GM19467 (cell line): ENCODE results near the gene SNORC.

Experiments used
- ATAC-seq: cut with Tn5 transposase; IDR thresholded peaks from one replicate; pipeline ENCODE4 v1.9.1; 2021; ENCODE audit warnings: mild to moderate bottlenecking, moderate library complexity; ENCODE audit not compliant: unreplicated experiment

The SNORC gene

DNA sequence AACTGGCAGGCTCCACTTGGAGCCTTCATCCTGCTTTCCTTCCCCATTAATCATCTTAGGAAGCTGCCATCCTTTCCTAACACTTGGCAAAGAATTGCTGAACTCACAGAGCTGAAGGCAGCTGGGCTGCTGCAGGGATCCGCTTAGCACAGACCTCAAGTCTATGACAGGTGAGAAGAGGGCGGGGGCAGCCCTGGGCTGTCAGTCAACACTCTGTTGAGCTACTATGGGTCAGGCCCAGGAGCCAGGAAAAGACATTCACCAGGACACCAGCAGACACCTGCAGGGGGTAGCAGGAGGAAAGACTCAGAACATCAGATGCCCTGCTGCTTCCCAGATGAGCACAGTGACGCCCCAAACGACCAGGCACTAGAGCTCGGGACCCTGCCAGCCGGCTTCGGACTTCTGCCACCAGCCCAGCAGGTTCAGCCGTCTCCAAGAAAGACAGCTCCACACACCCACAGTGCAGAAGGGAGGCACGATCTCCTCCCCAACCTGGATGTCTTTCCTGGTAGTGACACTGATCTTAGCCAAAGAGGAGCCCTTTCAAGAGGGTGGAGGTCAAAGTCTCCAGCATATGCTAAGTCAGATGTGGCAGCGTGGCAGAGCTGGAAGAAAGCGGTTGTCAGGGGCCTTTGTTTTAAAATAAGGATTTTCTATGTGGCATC, 55.2 kb downstream of the SNORC start:
- ATAC-seq = no peak

GRCh38 chr2:232925821-232926156, 55.7 kb downstream of the SNORC start:
- ATAC-seq = no peak

DNA sequence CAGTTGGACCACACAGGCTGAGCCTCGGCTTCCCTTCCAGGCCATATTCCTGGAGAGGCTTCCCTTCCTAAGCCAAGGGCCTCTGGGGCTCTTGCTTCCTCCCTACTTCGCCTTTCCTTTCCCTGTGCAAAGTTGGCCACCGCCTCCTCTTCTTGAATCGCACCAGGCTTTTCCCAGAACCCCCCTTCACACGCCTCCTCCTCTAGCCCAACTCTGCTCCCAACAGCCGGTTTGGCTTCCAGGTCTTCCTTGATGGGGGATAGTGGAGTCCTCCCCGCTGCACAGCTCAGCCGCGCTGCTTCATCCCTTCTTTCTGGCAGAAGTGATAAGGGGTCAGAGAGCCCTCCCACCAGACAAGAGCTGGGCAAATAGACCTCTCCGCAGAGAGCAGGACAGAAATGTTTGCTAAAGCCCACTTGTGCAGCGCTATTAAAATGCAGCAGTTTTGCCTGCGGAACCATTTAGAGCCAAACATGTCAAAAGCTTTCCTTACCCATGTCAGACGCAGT, 56.4 kb downstream of the SNORC start:
- no peak for ATAC-seq

DNA sequence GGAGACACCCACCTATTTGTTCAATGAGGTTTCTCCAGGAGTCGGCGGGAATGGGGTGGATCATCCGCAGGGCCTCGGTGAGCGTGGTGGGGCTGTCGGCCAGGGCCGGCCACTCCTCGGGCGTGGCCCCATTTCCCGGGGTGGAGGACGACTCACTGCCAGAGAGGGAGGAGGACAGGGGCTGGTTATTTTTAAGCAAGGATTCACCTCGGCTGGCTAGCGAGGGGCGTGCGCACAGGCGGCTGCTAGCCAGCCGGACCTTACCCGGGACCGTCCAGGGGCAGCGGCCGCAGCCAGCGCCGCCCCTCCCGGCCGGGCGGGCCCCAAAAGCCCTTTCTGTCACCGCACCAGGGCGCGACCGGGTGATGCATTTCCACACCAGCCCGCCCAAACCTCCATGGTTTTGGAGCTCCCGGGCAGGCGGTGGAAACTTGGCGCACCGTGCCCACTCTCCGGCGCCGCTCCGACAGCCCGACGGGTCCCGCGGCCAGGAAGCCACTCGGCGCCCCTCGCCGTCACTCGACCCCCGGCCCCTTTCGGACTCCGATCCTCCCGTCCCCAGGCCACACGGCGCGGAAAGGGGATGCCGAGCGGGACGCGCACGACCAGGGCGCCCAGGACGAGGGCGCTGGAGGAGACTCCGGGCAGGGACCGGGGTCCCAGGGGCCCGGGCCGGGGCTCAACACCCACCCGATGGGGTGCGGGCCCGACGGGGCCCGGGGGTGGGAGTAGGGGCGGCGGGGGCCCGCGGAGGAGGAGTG, 57.1 kb downstream of the SNORC start:
- no peak for ATAC-seq

DNA sequence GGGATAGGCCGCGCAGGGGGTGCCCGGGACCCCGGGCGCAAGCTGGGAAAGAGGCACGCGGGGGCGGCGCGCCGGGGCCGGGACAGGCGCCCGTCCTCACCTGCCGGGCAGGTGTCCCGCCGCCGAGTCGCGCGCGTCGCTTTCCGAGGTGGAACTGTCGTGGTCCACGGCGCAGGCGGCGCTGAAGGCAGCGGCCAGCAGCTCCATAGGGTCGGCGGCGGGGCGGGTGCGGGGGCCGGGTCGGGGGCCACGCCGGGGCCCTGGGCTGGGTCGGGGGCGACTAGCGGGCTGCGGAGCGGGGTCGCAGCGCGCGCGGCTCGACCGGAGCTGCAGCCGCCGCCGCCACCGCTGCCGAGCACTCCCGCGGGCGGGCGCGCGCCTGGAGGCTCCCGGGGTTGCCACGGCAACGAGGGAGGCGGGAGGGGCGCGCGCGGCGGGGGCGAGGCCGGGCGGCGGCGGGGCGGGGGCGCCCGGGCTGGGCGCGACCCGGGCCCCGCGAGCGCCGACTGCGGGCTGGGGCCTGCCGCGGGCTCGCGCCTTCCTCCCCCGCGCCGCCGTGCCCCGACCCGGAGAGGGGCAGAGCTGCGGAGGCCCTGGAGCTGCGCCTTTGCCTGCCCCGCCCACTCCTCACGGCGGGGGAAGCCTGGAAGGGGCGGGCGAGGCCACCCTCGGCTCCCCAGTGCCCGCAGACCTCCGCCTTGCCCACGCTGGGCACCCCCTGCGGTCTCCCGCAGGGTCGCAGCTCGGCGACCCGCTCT, 57.9 kb downstream of the SNORC start:
- ATAC-seq = no peak
